GM23248 (cell line): ENCODE measurements around the gene ZNF358.

Experiments
- EZH2 ChIP-seq: fragments of 200-600 bp; sonication (generic); IDR thresholded peaks from 2 replicates; pipeline ENCODE4 v1.6.1; 2018; ENCODE audit warnings: antibody characterized with exemption, mild to moderate bottlenecking; ENCODE audit not compliant: insufficient read depth, poor library complexity, severe bottlenecking
- EZH2phosphoT487 ChIP-seq: fragments of 200-600 bp; sonication (generic); IDR thresholded peaks from 2 replicates; pipeline ENCODE4 v1.6.1; 2018; ENCODE audit warnings: antibody characterized with exemption, moderate library complexity, mild to moderate bottlenecking, low read depth; ENCODE audit not compliant: insufficient read depth

- no peak for TF ChIP-seq EZH2
- no peak for TF ChIP-seq EZH2phosphoT487
These were observed 23.8 kb upstream of the ZNF358 start for GRCh38 chr19:7492142-7492541.
